ENCODE measurements around the gene SLC38A1.
"Not testable (repeated sequence)": the region's sequence is repeated elsewhere in the genome, so short reads cannot be mapped to it uniquely, and the experiment has no call there.

Gene SLC38A1

DNA sequence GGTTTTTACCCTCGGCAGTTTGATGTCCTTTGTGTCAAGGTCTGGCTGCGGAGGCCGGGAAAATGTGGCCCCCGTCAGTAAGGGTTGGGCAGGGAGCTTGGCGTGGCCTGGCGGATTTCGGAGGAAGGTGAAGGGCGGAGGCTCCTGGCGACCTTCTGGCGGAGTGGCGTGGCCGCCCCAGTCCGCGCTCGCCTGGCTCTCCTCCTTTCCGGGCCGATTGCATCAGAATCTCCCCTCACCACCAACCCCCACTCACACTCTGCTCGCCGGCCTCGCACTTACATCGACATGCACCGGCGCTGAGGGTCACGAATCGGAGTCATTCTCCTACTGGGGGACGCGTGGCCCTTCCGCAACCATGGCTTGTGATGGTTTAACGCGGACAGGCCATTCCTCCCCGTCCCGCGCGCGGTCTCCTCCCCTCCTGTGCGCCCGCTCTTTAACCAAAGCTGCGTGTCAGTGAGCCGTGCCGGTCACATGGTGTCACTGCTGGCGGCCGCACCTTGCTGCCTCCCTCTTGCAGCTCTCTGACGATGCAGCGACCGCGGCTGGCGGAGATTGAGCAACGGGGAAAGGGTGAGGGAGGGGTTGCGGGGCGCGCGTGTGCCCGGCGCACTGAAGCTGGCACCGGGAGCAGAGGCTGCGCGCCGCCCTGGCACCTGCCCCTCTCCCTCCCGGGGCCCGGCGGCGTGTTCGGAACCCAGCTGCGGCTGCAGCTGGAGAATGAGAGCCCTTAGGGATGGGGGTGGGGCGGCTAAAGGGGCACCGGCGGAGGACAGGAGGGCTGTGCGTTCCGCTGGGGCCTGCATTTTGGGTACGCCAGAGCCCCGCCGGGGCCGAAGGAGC lies at the start of gene SLC38A1:
Gene SLC38A1, minus strand, starts transcription at position 461 of the 846 bp plus-strand sequence. CDS start 29,243 bp downstream, outside the sequence.
- in situ Hi-C loops (cut with HindIII; ENCODE audit: low pct_ligation_motif_present, low pct_unique_long_range_greater_than_20kb, low sequenced_read_pairs) = no loop called here
- peak; percentile 90 for DNase-seq

DNA sequence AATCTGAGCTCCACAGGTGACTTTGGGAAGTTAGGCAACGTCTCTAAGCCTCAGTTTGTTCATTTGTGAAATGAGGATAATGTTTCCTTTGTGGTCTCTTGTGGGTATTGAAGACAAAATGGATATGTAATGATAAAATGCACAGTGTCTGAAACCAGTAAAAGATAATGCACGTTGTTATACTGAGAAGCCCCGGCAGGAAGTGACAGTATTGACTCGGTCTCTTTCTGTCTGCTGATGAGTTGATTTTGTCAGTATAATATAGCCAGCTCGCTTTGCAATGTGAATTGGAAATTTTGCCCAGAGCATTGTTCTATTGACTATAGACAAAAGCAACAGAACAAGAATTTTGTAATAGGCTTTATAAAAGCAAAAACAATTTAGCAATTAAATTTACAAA lies 49.2 kb upstream of the SLC38A1 start:
- DNase-seq = no peak
- in situ Hi-C loops (cut with HindIII; ENCODE audit: low pct_ligation_motif_present, low pct_unique_long_range_greater_than_20kb, low sequenced_read_pairs) = no loop called here

DNA sequence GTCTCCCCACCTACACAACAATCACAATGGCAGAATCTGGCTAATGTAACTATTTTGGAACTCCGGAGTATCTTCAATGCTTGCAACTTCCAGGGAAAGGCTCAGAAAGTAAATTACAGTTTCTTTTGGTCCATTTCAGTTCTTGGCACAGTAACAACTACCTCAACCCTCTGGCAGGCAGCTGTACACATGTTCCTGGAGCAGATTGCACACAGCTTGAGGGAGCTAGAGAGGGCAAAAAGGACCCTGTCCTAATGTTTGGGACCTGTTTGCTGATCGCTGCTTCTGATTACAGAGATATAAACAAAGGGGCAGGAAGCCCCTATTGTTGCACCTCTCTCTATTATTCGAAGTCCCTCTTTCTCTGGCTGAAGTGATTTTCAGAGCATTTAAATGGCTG lies 35.2 kb upstream of the SLC38A1 start:
- DNase-seq = no peak
- in situ Hi-C loops (cut with HindIII; ENCODE audit: low pct_ligation_motif_present, low pct_unique_long_range_greater_than_20kb, low sequenced_read_pairs) = no loop called here

DNA sequence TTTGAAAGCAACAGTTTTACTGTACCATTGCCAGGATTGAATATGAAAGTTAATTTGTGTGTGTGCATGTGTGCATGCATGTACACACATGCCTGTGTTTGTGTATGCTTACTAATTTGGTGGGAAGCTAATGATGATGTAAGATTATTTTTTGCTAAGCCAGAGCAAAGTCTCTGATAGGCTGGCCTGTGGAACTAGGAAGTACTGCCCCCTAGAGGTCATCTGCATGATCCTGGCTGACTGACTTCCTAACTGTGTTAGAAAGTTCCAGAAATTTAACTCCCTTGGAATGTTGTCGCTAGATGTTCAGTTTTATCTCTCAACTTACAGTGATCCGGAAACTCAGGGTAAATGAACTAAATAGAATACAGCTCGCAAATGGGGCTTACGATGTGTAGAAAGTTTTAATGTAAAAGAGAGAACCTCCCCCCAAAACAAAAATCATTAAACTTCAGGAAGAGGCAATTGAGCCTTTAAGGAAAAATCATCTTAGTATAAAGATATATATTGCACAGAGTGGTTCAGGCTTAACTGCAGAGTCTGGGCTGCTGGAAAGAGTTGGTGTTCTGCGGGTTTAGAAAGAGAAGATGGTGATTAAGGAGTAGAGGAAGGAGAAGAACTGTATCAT lies 34.3 kb upstream of the SLC38A1 start:
- in situ Hi-C loops (cut with HindIII; ENCODE audit: low pct_ligation_motif_present, low pct_unique_long_range_greater_than_20kb, low sequenced_read_pairs) = no loop called here
- peak; percentile 58 for DNase-seq

DNA sequence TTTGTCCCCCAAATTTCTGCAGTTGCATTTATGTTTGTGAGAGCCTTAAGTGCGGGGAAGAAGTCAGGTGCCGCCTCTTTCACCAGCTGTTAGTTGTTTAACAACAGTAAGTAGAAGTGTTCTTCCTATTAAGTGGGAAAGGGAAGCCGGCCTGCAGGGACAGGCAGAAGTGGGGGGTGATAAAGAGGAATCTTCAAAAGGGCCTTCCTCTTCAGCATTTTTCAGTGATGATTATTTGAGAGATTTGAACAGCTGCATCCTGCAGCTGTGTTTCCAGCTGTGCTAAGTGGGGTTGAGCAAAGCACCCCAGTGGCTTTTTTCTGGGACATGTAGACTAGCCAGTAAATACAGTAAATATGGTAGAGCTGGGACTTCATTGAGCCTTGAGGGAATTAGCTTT lies 32.1 kb upstream of the SLC38A1 start:
- DNase-seq = no peak
- in situ Hi-C loops (cut with HindIII; ENCODE audit: low pct_ligation_motif_present, low pct_unique_long_range_greater_than_20kb, low sequenced_read_pairs) = no loop called here

DNA sequence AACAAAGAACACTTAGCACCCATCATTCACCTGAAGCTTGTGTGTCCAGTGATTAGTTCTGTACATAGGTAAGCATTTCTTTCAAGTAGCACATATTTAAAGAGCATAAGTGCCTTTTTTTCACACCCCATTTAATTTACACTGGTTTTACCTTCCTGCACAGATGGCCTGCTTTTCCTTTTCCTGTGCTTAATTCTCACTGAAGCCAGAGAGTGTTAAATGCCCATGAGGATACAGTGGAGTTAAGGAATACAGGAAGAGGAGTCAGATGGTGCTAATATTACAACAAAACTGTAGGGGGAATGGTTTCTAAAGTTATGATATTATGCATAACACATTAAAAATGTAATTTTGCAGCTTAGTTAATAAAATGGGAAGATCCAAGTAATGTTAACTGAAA lies 31.0 kb upstream of the SLC38A1 start:
- DNase-seq = no peak
- in situ Hi-C loops (cut with HindIII; ENCODE audit: low pct_ligation_motif_present, low pct_unique_long_range_greater_than_20kb, low sequenced_read_pairs) = no loop called here

DNA sequence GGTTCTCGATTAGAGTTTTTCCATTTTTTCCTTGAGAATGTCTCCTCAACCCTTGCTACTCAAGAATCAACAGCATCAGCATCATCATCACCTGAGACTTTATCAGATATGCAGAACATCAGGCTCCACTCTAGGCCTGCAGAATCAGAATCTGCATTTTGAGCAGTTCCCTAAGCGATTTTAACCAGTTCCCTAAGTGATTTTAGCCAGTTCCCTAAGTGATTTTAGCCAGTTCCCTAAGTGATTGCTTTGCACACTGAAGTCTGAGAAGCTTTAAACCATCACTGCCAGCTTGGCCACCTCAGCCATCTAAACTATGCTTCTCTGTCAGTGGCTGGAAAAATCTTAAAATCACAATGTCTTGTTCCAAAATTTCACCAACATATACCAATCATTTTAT lies 29.4 kb upstream of the SLC38A1 start:
- DNase-seq = no peak
- in situ Hi-C loops (cut with HindIII; ENCODE audit: low pct_ligation_motif_present, low pct_unique_long_range_greater_than_20kb, low sequenced_read_pairs) = no loop called here

DNA sequence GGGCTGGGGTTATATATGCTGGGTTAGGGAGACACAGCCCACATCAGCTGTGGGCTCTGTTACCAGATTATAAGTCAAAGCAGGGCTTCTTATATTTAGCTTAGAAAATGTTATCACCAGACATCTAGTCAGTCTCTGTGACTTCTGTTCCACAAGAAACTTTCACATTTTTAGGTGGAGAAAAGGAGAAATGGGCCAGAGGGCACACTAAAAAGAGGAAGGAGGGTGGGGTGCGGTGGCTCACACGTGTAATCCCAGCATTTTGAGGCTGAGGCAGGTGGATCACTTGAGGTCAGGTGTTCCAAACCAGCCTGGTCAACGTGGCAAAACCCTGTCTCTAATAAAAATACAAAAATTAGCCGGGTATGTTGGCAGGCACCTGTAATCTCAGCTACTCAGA lies 28.0 kb upstream of the SLC38A1 start:
- DNase-seq = no peak
- in situ Hi-C loops (cut with HindIII; ENCODE audit: low pct_ligation_motif_present, low pct_unique_long_range_greater_than_20kb, low sequenced_read_pairs) = no loop called here

DNA sequence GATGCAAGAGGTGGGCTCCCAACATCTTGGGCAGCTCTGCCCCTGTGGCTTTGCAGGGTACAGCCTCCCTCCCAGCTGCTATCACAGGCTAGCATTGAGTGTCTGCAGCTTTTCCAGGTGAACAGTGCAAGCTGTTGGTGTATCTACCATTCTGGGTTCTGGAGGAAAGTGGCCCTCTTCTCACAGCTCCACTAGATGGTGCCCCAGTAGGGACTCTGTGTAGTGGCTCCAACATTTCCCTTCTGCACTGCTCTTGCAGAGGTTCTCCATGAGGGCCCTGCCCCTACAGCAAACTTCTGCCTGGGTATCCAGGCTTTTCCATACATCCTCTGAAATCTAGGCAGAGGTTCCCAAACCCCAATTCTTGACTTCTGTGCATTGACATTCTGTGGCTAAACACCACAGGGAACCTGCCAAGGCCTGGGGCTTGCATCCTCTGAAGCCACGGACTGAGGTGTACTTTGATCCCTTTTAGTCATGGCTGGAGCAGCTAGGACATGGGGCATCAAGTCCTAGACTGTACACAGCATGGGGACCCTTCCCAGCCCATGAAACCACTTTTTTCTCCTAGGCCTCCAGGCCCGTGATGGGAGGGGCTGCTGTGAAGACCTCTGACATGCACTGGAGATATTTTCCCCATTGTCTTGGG lies 24.0 kb upstream of the SLC38A1 start:
- in situ Hi-C loops (cut with HindIII; ENCODE audit: low pct_ligation_motif_present, low pct_unique_long_range_greater_than_20kb, low sequenced_read_pairs) = no loop called here
- no peak for DNase-seq

DNA sequence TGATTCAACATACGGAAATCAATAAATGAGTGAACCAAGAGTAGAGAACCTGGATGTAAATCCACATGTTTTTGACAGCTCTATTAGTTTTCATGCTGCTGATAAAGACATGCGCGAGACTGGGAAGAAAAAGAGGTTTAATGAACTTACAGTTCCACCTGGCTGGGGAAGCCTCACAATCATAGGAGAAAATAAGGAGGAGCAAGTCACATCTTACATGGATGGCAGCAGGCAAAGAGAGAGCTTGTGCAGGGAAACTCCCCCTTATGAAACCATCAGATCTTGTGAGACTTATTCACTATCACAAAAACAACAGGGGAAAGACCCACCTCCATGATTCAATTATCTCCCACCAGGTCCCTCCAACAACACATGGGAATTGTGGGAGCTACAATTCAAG lies 23.1 kb upstream of the SLC38A1 start:
- DNase-seq; in situ Hi-C loops (cut with HindIII; ENCODE audit: low pct_ligation_motif_present, low pct_unique_long_range_greater_than_20kb, low sequenced_read_pairs): not testable (repeated sequence)

DNA sequence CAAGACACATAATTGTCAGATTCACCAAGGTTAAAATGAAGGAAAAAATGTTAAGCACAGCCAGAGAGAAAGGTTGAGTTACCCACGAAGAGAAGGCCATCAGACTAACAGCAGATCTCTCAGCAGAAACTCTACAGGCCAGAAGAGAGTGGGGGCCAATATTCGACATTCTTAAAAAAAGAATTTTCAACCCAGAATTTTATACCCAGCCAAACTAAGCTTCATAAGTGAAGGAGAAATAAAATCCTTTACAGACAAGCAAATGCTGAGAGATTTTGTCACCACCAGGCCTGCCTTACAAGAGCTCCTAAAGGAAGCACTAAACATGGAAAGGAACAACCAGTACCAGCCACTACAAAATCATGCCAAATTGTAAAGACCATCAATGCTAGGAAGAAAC lies 16.3 kb upstream of the SLC38A1 start:
- in situ Hi-C loops (cut with HindIII; ENCODE audit: low pct_ligation_motif_present, low pct_unique_long_range_greater_than_20kb, low sequenced_read_pairs); DNase-seq: not testable (repeated sequence)

DNA sequence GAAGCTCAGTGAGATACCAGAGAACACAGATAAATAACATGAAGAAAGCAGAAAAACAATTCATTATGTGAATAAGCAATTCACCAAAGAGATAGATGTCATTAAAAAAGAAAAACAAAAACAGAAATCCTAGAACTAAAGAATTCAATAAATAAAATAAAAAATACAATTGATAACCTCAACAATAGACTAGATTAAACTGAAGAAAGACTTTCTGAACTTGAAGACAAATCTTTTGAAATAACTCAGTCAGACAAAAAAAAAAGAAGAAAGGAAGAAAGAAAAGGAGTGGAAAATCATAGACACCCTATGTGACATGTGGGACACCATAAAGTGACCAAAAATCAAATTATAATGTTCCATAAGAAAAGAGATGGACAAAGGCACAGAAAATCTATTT lies 14.0 kb upstream of the SLC38A1 start:
- DNase-seq = no peak
- in situ Hi-C loops (cut with HindIII; ENCODE audit: low pct_ligation_motif_present, low pct_unique_long_range_greater_than_20kb, low sequenced_read_pairs) = no loop called here

DNA sequence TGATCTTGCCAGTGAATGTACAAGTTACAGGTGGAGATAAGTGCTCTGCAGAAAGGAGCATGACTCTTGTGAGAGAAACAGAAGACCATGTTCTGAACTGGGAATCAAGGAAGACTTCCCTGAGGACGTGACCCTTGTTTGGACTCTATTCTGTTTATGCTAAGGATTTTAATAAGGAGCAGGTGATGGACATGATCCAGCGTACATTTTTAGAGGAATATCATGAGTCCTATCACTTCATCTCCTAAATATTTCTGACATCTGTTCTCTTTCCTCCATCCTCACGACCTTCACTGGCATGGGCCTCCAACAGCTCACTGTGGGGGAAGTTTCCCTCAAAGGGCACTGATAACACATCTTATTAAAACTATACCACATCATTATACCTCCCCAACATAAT lies 7.9 kb upstream of the SLC38A1 start:
- in situ Hi-C loops (cut with HindIII; ENCODE audit: low pct_ligation_motif_present, low pct_unique_long_range_greater_than_20kb, low sequenced_read_pairs) = no loop called here
- no peak for DNase-seq

DNA sequence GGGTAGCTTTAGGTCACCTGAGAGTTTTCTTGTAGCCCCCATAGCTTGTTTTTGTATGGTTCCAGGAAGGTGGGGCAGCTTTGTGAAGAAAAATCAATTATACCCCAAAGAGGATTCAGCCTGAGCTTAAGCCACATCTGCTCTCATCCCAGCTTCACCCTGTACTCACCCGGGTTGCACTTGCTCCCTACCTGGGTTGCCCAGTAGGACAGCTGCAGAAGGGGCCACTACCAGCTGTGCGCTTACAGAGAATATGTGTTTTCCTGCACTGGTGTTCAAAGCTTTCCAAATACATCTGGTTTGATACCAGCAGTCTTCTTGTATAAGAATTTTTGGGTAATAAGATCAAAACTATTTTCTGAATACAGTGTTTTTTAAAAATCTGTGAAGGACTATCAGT lies 3.0 kb upstream of the SLC38A1 start:
- in situ Hi-C loops (cut with HindIII; ENCODE audit: low pct_ligation_motif_present, low pct_unique_long_range_greater_than_20kb, low sequenced_read_pairs) = no loop called here

DNA sequence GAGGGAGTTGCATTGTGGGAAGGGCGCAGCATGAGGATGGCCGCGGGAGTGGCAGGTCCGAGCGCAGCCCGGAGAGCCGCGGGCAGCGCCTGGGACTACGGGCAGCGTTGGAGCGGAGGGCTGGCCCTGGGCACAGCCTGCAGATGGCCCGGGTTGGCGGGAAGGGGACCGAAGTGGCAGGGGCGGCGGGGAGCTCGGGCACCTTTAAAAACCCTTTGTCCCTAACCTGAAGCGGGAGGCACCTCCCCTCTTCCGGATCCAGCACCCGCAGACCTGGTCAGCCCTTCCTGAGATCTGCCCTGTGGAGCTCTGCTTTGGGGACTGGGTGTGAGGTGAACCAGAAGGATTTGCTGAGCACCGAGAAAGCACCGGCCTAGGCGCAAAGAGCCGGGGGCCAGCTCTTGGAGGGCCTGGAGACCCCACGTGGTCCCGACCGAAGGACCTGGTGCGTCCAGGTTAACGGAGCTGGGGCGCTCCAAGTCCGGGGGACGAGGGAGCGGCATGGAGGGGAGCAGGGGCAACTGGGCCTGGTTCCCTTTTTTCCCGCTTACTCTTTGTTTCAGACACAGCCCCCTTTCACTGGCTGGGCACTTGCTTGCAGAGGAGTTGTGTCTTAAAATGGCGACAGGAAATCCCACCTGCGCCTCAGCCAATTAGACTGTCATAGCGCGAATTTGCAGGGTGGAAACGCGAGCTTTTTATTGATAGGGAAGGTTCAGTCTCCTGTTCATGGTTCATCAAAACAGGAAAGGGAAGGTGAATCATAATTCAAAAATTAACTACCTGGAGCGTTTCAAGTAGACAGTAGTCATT lies 792 bp upstream of the SLC38A1 start:
- in situ Hi-C loops (cut with HindIII; ENCODE audit: low pct_ligation_motif_present, low pct_unique_long_range_greater_than_20kb, low sequenced_read_pairs) = no loop called here
- DNase-seq = peak; percentile 82

More for the DNA sequence above, 3.0 kb upstream of the SLC38A1 start:
- no peak for DNase-seq

DNA sequence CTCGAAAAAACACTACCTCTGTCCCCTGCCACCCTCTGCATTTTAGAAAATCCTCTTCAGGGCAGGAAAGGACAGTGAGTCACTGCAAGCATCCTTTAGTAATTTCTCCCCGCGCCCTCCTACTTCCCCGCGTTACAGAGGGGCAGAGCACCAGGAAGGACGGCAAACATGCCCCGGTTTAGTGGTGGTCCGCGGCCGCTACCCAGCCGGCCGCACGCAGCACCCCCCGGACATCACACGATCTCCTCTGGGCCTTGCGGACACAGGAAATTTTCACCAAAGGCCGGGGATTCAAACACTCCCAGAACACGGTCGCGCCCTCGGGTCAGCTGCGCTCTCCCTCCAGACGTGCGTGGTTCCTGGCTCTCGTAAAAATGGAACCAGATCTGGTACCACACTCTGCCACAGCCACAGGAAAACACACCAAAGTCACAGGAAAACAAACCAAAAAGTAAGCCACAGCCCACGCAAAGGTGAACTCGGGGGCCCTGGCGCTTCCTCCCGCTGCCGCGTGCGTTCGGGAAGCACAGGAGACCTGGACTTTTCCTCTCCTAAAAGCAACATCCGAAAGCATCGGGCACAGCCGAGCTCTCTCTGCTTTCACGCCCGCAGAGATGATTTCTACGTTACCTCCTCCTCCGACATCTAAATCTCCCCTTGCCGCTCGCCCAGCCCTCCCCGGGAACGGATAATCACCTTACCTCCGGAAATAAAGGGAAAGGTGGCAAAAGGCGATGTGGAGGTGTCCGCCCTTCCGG lies 839 bp downstream of the SLC38A1 start:
- in situ Hi-C loops (cut with HindIII; ENCODE audit: low pct_ligation_motif_present, low pct_unique_long_range_greater_than_20kb, low sequenced_read_pairs) = no loop called here
- DNase-seq = peak; percentile 46

DNA sequence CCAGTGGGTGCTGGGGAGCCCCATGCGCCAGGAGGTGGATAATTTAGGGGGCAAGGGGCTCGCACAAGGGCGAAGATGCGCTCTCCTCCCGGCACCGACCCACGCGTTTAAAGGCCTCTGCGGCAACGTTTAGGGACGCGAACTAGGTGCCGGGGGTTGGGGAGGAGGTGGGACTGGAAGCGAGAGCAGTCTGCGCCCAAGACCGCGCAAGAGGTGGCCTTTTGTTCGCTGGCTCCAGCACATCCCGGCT lies 1.3 kb downstream of the SLC38A1 start:
- no peak for DNase-seq
- in situ Hi-C loops (cut with HindIII; ENCODE audit: low pct_ligation_motif_present, low pct_unique_long_range_greater_than_20kb, low sequenced_read_pairs) = no loop called here

DNA sequence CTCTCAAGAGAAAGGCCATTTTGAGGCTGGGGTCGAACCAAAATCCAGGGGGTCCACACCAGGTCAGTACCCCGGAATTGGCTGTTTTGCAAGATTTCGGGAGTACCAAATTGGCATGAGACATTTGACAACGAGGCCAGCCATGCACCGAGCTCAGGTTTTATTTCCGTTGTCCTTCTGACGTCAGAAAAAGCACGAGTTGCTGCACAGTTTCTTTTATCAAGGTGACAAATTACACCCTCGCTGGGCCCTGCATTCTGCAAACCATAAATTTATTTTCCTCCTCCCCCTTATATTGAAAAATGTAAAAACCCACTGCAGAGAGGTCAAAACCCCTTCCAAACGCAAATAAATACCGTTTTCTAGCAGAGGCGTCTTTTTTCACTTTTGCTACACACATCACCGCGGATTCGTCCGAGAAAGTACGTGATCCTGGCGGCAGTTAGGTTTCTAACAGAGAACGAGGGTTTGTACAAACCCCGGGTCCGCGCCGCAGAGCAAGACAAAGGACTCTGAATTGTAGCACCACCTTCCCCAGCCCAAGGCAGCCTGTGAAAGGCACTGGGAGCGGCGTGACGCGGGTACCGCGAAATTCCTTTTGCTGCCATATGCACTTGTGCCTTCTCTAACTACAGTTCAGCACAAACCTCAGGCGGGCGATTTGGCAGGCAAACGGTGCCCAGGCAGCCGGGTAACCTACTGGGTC lies 1.8 kb downstream of the SLC38A1 start:
- DNase-seq = peak; percentile 85
- in situ Hi-C loops (cut with HindIII; ENCODE audit: low pct_ligation_motif_present, low pct_unique_long_range_greater_than_20kb, low sequenced_read_pairs) = no loop called here
